A549 (cell line): Measurements from ENCODE around the gene MLKL. TPM values are rescaled to one million over a fixed set of nuclear protein-coding genes. Genes with fewer than 3 reads are reported as not detected.

Source experiments
- ATAC-seq, 2 experiments: fragments of 200-7000 bp in 1 of 2; fragments of >200 bp in 1 of 2; cut with Nextera tagmentation in 1 of 2; cut with Tn5 transposase in 1 of 2; 3 replicates each; pipeline versions ENCODE4 v1.8.0 to v1.9.1; 2018 to 2020; ENCODE audit warnings: mild to moderate bottlenecking in 1 of 2, moderate library complexity in 1 of 2
- CTCF ChIA-PET: fragments of 300-600 bp; sonication (Branson Sonifier 250); formaldehyde crosslinking; extraction: SDS; loops from one replicate; lab custom pipeline; 2021; ENCODE audit warnings: antibody characterized with exemption, inconsistent platforms; lab: Yijun Ruan, JAX
- POLR2A ChIA-PET: fragments of 350-600 bp; formaldehyde crosslinking; extraction: SDS; loops from one replicate; lab custom pipeline; 2021; ENCODE audit warnings: antibody characterized with exemption, inconsistent platforms; lab: Yijun Ruan, JAX
- DNase-seq, 2 experiments: peaks; one replicate each; pipeline versions ENCODE4 v3.0.0 to v3.0.0-alpha.2; 2011 to 2016; ENCODE audit warnings: low read depth in 1 of 2, low spot score in 1 of 2
- FAIRE-seq: peaks from 2 replicates; lab custom pipeline; 2011; peaks lifted over from hg19 to GRCh38; lab: Jason Lieb, UNC
- H3K27ac ChIP-seq, 2 experiments: fragments of >200 bp; sonication (Bioruptor Twin); formaldehyde crosslinking; 3 replicates each; pipeline ENCODE4 v1.5.1; 2016 to 2017
- H3K4me1 ChIP-seq: fragments of >200 bp; sonication (Bioruptor Twin); formaldehyde crosslinking; 3 replicates; pipeline ENCODE4 v1.6.1; 2016
- H3K4me2 ChIP-seq: fragments of >200 bp; sonication (Bioruptor Twin); formaldehyde crosslinking; 3 replicates; pipeline ENCODE4 v1.6.1; 2016
- H3K4me3 ChIP-seq: fragments of >200 bp; sonication (Bioruptor Twin); formaldehyde crosslinking; 3 replicates; pipeline ENCODE4 v1.5.1; 2016
- H3K9me3 ChIP-seq: fragments of >200 bp; sonication (Bioruptor Twin); formaldehyde crosslinking; 3 replicates; pipeline ENCODE4 v1.6.1; 2016
- BCL3 ChIP-seq: fragments of >200 bp; sonication (Bioruptor Twin); formaldehyde crosslinking; IDR thresholded peaks from 3 replicates; pipeline ENCODE4 v1.6.1; 2016
- BHLHE40 ChIP-seq: IDR thresholded peaks from 2 replicates; pipeline ENCODE4 v1.6.1; 2012; ENCODE audit warnings: low read depth, low read length, inconsistent platforms
- CBX8 ChIP-seq: fragments of 200-600 bp; sonication (generic); IDR thresholded peaks from 2 replicates; pipeline ENCODE4 v1.6.1; 2016
- CEBPB ChIP-seq, 2 experiments: fragments of >200 bp in 1 of 2; sonication (Bioruptor Twin) in 1 of 2; formaldehyde crosslinking in 1 of 2; IDR thresholded peaks; 2 replicates each; pipeline ENCODE4 v1.6.1; 2012 to 2016
- CTCF ChIP-seq: fragments of >200 bp; sonication (Bioruptor Twin); formaldehyde crosslinking; IDR thresholded peaks from 3 replicates; pipeline ENCODE4 v1.5.1; 2016
- EHF ChIP-seq: fragments of 250-450 bp; sonication (Bioruptor Pico); IDR thresholded peaks from 2 replicates; pipeline ENCODE4 v1.5.0; 2020; ENCODE audit warnings: mild to moderate bottlenecking
- EP300 ChIP-seq, 2 experiments: fragments of >200 bp; sonication (Bioruptor Twin); formaldehyde crosslinking; IDR thresholded peaks; 2 replicates in 1 of 2; 3 replicates in 1 of 2; pipeline ENCODE4 v1.6.1; 2016 to 2017
- ESRRA ChIP-seq: fragments of 150-350 bp; IDR thresholded peaks from 2 replicates; pipeline ENCODE4 v1.6.1; 2014; ENCODE audit warnings: mild to moderate bottlenecking, low read length, borderline replicate concordance
- FOSB ChIP-seq: fragments of 250-450 bp; sonication (Bioruptor Pico); IDR thresholded peaks from 2 replicates; pipeline ENCODE4 v1.5.0; 2020; ENCODE audit warnings: mild to moderate bottlenecking, moderate library complexity
- GATA3 ChIP-seq: IDR thresholded peaks from 2 replicates; pipeline ENCODE4 v1.6.1; 2012; ENCODE audit warnings: borderline replicate concordance
- HDAC2 ChIP-seq: fragments of 200-600 bp; sonication (generic); IDR thresholded peaks from 2 replicates; pipeline ENCODE4 v1.6.1; 2016
- HEYL ChIP-seq: fragments of 250-450 bp; sonication (Bioruptor Pico); IDR thresholded peaks from 2 replicates; pipeline ENCODE4 v1.8.0; 2021; ENCODE audit warnings: mild to moderate bottlenecking, moderate library complexity
- HMGXB4 ChIP-seq: fragments of 250-450 bp; sonication (Bioruptor Pico); IDR thresholded peaks from 2 replicates; pipeline ENCODE4 v1.5.0; 2021; ENCODE audit warnings: mild to moderate bottlenecking, moderate library complexity, borderline replicate concordance
- HOXA7 ChIP-seq: fragments of 250-450 bp; sonication (Bioruptor Pico); IDR thresholded peaks from 2 replicates; pipeline ENCODE4 v1.5.0; 2020; ENCODE audit warnings: mild to moderate bottlenecking, moderate library complexity
- KDM1A ChIP-seq: fragments of 200-600 bp; sonication (generic); IDR thresholded peaks from 2 replicates; pipeline ENCODE4 v1.6.1; 2016; ENCODE audit warnings: low read depth, mild to moderate bottlenecking
- MAFK ChIP-seq: fragments of 450-650 bp; IDR thresholded peaks from 2 replicates; pipeline ENCODE4 v1.6.1; 2014; ENCODE audit not compliant: partially characterized antibody
- MAZ ChIP-seq: fragments of 150-350 bp; IDR thresholded peaks from 2 replicates; pipeline ENCODE4 v1.6.1; 2014; ENCODE audit warnings: antibody characterized with exemption, low read depth, low read length, borderline replicate concordance
- PBX3 ChIP-seq: IDR thresholded peaks from 2 replicates; pipeline ENCODE4 v1.6.1; 2012
- PHF8 ChIP-seq: fragments of 200-600 bp; sonication (generic); IDR thresholded peaks from 2 replicates; pipeline ENCODE4 v1.6.1; 2016; ENCODE audit warnings: low read depth, mild to moderate bottlenecking, antibody characterized with exemption, moderate library complexity, borderline replicate concordance
- RAD21 ChIP-seq, 2 experiments: fragments of >200 bp in 1 of 2; sonication (Bioruptor Twin) in 1 of 2; formaldehyde crosslinking in 1 of 2; IDR thresholded peaks in 1 of 2; conservative IDR thresholded peaks in 1 of 2; 2 replicates in 1 of 2; 3 replicates in 1 of 2; pipeline ENCODE4 v1.6.1; 2012 to 2018; ENCODE audit warnings: inconsistent platforms in 1 of 2
- RARB ChIP-seq: fragments of 250-450 bp; sonication (Bioruptor Pico); IDR thresholded peaks from 2 replicates; pipeline ENCODE4 v1.8.0; 2021; ENCODE audit warnings: mild to moderate bottlenecking, moderate library complexity
- RCOR1 ChIP-seq: fragments of 150-350 bp; IDR thresholded peaks from 2 replicates; pipeline ENCODE4 v1.6.1; 2014; ENCODE audit warnings: antibody characterized with exemption, low read length, low read depth
- REST ChIP-seq: fragments of 200-600 bp; sonication (generic); IDR thresholded peaks from 2 replicates; pipeline ENCODE4 v1.6.1; 2016; ENCODE audit warnings: antibody characterized with exemption, mild to moderate bottlenecking, moderate library complexity
- RFX5 ChIP-seq: fragments of 450-650 bp; IDR thresholded peaks from 2 replicates; pipeline ENCODE4 v1.7.1; 2014; ENCODE audit warnings: antibody characterized with exemption, mild to moderate bottlenecking, moderate library complexity
- RNF2 ChIP-seq: fragments of 200-600 bp; sonication (generic); IDR thresholded peaks from 2 replicates; pipeline ENCODE4 v1.6.1; 2016; ENCODE audit warnings: low read depth, mild to moderate bottlenecking, antibody characterized with exemption, moderate library complexity, borderline replicate concordance
- SREBF2 ChIP-seq: fragments of 450-650 bp; IDR thresholded peaks from 2 replicates; pipeline ENCODE4 v1.6.1; 2014; ENCODE audit warnings: mild to moderate bottlenecking, moderate library complexity
- TFCP2L1 ChIP-seq: fragments of 250-450 bp; sonication (Bioruptor Pico); IDR thresholded peaks from 2 replicates; pipeline ENCODE4 v1.5.0; 2021; ENCODE audit warnings: mild to moderate bottlenecking
- ZC3H11A ChIP-seq: fragments of 450-650 bp; IDR thresholded peaks from 2 replicates; pipeline ENCODE4 v1.6.1; 2014; ENCODE audit warnings: antibody characterized with exemption, mild to moderate bottlenecking
- ZNF302 ChIP-seq: fragments of 250-450 bp; sonication (Bioruptor Pico); IDR thresholded peaks from 2 replicates; pipeline ENCODE4 v1.9.0; 2021; ENCODE audit warnings: inconsistent platforms, mild to moderate bottlenecking, moderate library complexity
- WGBS: methylation state at CpG from one replicate; pipeline ENCODE4 v1.1.6; 2017; ENCODE audit errors: missing lambda C conversion rate; 5-methylcytosine and 5-hydroxymethylcytosine counted together
- polyA plus RNA-seq, 4 experiments: library from polyadenylated mRNA; depleted of rRNA in 3 of 4; stranded (reverse); fragments of >200 nt; fragmentation: RNase III in 1 of 4; extraction: RNeasy Plus Mini Kit Qiagen cat#74134 plus additional on column Dnase treatment in 1 of 4; gene quantifications; 2 replicates in 3 of 4; 3 replicates in 1 of 4; pipeline ENCODE4 v1.2.3, GENCODE V29; 2011 to 2017

The MLKL gene
- polyA plus RNA-seq, 2 of the 4 experiments (the other 2 are of a cell fraction), result 12.6 to 17.9 TPM

GRCh38 chr16:74679983-74680382 lies 20.7 kb downstream of the MLKL start:
- DNase-seq, result no peak
- ChIA-PET CTCF (interaction anchor here (0.9 to 2.5 kb wide), 4 partner anchors 12 to 183 kb away, joined by 3 to 13 read pairs (median 6); no protein-coding TSS in a partner anchor), POLR2A (no interaction called here)
- no peak for ATAC-seq
- no peaks in the 10 kb centered on the region for H3K4me1 ChIP-seq
- no peak overlapping the region for H3K4me3 ChIP-seq
- no peaks in the 10 kb centered on the region for H3K9me3 ChIP-seq
- no peak for FAIRE-seq
- TF ChIP-seq CBX8, result no peak
- TF ChIP-seq EP300 (IDR thresholded peaks at IDR 0.05), result no peak
- TF ChIP-seq SREBF2, result no peak
- TF ChIP-seq PBX3, result no peak
- no peak for TF ChIP-seq HDAC2
- no peak for TF ChIP-seq RARB (CRISPR knock-in tag)
- TF ChIP-seq HMGXB4 (CRISPR knock-in tag), result no peak
- no peak for TF ChIP-seq ZC3H11A
- no peak for TF ChIP-seq MAFK
- TF ChIP-seq ZNF302 (CRISPR knock-in tag), result no peak
- TF ChIP-seq CTCF, result no peak
- TF ChIP-seq RAD21 (conservative IDR thresholded peaks at IDR 0.05 in 1 of 2, IDR thresholded peaks at IDR 0.05 in 1 of 2), result no peak
- TF ChIP-seq MAZ, result no peak
- no peak for TF ChIP-seq KDM1A
- no peak for TF ChIP-seq GATA3
- TF ChIP-seq HOXA7 (CRISPR knock-in tag), result no peak
- no peak for TF ChIP-seq RFX5
- no peak overlapping the region for H3K27ac ChIP-seq
- no peak overlapping the region for H3K4me2 ChIP-seq
- WGBS, result 54% methylated on average over 2 of the region's 2 CpGs

GRCh38 chr16:74677868-74678267 lies 22.8 kb downstream of the MLKL start:
- POLR2A ChIA-PET, result no interaction called here
- Histone ChIP-seq H3K4me1 (no peaks in the 10 kb centered on the region), H3K27ac (no peak overlapping the region), H3K4me2 (no peak overlapping the region), H3K9me3 (no peaks in the 10 kb centered on the region), H3K4me3 (no peak overlapping the region)
- WGBS, result 87% methylated on average over 4 of the region's 4 CpGs
- FAIRE-seq (no peak), DNase-seq (no peak), ATAC-seq (no peak)
- CTCF ChIA-PET, result interaction anchor here (0.6 to 1.2 kb wide), 2 partner anchors 62 to 184 kb away, joined by 3 to 4 read pairs; no protein-coding TSS in a partner anchor
- TF ChIP-seq HEYL (CRISPR knock-in tag), result no peak
- TF ChIP-seq PBX3, result no peak
- TF ChIP-seq RNF2, result no peak
- no peak for TF ChIP-seq BHLHE40
- TF ChIP-seq ESRRA, result no peak
- no peak for TF ChIP-seq REST
- TF ChIP-seq FOSB, result no peak
- TF ChIP-seq EP300 (IDR thresholded peaks at IDR 0.05), result no peak
- no peak for TF ChIP-seq ZC3H11A
- TF ChIP-seq GATA3, result no peak
- no peak for TF ChIP-seq EHF
- TF ChIP-seq PHF8, result no peak
- no peak for TF ChIP-seq RCOR1
- no peak for TF ChIP-seq CEBPB (IDR thresholded peaks at IDR 0.05)
- no peak for TF ChIP-seq TFCP2L1 (CRISPR knock-in tag)
- no peak for TF ChIP-seq BCL3
